Epithelial cell of esophagus (primary cell): Measurements from ENCODE around the gene TPM3.
"Not testable (repeated sequence)": the region's sequence is repeated elsewhere in the genome, so short reads cannot be mapped to it uniquely, and the experiment has no call there.

ENCODE experiments used
- DNase-seq: peaks from one replicate; pipeline ENCODE4 v3.0.0; 2010; ENCODE audit warnings: low read depth
- H3K4me3 ChIP-seq: 2 replicates; pipeline ENCODE4 v1.5.1; 2011; ENCODE audit warnings: mild to moderate bottlenecking, low read length, control low read depth
- TF ChIP-seq, protein P1 (sequence below): IDR thresholded peaks from 2 replicates; pipeline ENCODE4 v1.5.1; 2011; ENCODE audit warnings: low read depth, mild to moderate bottlenecking, low read length, control low read depth, inconsistent platforms; ENCODE audit not compliant: insufficient read depth; ENCODE audit errors: missing control alignments

The TPM3 gene

DNA sequence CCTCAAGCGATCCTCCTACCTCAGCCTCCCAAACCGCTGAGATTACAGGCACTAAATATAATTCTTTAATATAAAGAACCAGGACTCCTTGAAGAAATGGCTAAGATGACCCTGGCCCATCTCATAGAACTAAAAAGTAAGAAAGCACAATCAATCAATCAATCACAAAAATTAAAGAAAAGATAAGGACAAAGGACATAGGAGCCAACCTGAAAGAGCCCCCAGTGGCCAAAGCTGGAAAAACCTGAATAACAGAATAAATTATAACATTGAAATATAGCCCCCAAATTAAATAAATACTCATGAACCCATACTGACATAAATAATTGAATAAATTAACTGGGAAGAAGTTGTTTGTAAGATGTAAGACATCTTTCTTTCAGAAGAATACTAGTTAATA, 45.9 kb downstream of the TPM3 start:
- no peak overlapping the region for H3K4me3 ChIP-seq
- DNase-seq, result no peak

DNA sequence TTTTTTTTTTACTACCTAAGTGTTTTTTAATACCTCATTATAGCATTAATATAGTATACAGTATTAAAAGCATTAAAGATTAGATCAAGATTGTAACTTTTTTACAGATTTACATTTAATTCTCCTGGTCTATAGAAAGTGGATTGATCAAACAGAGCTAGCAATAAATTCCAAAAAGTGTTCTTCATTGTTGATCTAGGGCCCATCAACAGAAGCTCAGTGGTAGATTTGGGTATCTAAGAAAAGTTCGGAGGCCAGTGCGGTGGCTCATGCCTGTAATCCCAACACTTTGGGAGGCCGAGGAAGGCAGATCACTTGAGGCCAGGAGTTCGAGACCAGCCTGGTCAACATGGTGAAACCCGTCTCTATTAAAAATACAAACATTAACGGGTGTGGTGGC, 49.5 kb downstream of the TPM3 start:
- TF ChIP-seq, protein P1, sequence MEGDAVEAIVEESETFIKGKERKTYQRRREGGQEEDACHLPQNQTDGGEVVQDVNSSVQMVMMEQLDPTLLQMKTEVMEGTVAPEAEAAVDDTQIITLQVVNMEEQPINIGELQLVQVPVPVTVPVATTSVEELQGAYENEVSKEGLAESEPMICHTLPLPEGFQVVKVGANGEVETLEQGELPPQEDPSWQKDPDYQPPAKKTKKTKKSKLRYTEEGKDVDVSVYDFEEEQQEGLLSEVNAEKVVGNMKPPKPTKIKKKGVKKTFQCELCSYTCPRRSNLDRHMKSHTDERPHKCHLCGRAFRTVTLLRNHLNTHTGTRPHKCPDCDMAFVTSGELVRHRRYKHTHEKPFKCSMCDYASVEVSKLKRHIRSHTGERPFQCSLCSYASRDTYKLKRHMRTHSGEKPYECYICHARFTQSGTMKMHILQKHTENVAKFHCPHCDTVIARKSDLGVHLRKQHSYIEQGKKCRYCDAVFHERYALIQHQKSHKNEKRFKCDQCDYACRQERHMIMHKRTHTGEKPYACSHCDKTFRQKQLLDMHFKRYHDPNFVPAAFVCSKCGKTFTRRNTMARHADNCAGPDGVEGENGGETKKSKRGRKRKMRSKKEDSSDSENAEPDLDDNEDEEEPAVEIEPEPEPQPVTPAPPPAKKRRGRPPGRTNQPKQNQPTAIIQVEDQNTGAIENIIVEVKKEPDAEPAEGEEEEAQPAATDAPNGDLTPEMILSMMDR, result no peak
- H3K4me3 ChIP-seq, result no peak overlapping the region
- DNase-seq, result no peak

More for the DNA sequence above, 45.9 kb downstream of the TPM3 start:
- TF ChIP-seq, protein P1, result peak; percentile 27

DNA sequence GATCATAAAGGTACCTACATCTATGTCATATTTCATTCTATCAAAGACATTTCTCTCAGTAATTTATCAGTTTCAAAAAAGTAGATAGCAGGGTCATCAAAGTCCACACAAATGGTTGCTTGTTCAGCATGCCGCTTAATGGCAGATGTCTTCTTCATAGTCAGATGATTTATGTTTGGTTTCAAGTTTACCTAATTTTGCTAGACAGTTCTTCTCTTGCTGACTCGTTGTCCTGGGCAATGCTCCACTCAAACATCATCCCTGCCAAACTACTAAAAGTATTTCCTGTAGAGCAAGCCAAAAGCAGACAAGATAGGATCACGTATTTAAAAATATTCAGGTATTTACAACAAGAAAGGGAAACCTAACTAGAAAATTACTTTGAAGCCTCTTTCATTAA, 50.7 kb downstream of the TPM3 start:
- no peak overlapping the region for H3K4me3 ChIP-seq
- TF ChIP-seq, protein P1, result no peak
- no peak for DNase-seq

DNA sequence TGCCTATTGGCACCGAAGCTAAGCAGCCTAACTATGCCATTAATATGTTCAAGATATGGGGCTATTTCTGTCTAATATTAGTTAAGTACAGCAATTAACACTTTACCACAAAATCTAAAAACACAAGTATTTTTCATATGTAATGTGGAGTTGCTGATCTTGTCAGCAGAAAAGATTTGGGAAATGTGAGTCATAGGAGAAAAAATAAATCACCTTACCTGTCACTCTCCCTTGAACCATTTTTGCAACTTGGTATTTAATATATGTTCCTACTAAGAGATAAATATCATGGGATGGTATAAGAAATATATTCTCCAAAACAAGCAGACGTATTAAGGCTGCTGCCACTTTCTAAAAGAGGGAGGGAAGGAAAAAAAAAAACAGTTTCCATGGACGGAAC, 54.0 kb downstream of the TPM3 start:
- no peak for DNase-seq
- TF ChIP-seq, protein P1, result no peak

DNA sequence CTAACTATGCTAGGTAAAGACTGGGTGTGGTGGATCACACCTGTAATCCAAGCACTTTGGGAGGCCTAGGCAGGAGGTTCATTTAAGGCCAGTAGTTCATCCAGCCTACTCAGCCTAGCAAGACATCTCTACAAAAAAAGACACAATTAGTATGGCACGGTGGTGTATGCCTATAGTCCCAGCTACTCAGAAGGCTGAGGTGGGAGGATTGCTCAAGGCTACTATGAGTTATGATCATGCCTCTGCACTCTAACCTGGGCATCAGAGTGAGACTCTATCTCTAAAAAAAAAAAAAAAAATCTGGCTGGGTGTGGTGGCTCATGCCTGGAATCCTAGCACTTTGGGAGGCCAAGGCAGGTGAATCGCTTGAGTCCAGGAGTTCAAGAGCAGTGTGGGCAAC, 58.6 kb downstream of the TPM3 start:
- TF ChIP-seq, protein P1, result no peak
- no peak for DNase-seq
- H3K4me3 ChIP-seq, result no peak overlapping the region

More for the DNA sequence above, 54.0 kb downstream of the TPM3 start:
- H3K4me3 ChIP-seq, result no peak overlapping the region

DNA sequence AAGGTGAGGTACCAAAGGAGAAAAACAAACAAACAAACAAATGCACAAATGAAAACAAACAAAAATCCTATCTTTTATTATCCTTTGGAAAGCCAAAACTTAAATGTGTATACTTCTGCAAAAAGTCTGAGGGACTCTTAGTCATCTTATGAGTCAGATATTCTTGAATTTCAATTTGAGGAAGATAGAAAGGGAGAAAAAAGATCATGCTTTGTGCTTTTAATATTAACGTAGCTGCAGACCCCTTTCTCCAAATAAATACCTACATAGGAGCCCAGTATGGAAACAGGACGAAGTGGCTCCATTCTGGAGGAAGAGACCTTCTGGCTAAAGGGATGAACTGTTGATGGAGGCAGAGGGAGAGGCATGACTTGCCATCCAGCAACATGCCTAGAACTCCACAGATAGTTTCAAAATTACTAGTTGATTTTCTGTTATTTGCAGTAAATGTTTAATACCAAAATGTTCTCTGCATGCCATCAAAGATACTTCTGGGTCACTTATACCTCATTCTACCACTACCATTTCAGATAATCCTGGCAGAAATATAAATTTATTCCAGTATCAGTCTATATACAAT, 62.4 kb downstream of the TPM3 start:
- peak; percentile 16 for DNase-seq
- H3K4me3 ChIP-seq, result no peak overlapping the region
- TF ChIP-seq, protein P1, result no peak

DNA sequence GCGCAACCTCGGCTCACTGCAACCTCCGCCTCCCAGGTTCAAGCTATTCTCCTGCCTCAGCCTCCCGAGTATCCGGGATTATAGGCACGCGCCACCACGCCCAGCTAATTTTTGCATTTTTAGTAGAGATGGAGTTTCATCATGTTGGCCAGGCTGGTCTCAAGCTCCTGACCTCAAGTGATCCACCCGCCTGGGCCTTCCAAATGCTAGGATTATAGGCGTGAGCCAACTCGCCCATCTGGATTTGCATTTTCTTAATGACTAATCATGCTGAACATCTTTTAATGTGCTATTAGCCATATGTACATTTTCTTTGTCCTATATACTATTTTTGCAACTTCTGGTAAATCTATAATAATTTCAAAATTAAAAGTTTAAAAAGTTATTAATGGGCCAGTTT, 68.7 kb downstream of the TPM3 start:
- DNase-seq, result peak; percentile 45
- not testable (repeated sequence) for H3K4me3 ChIP-seq
